NB4 (cell line): ENCODE data around the gene UBALD2.
"Not testable (repeated sequence)": the region's sequence is repeated elsewhere in the genome, so short reads cannot be mapped to it uniquely, and the experiment has no call there.

Source experiments
- DNase-seq: peaks from one replicate; pipeline ENCODE4 v3.0.0; 2010; ENCODE audit warnings: low read depth
- H3K4me3 ChIP-seq: one replicate; pipeline ENCODE4 v1.5.1; 2011; ENCODE audit warnings: mild to moderate bottlenecking, low read depth, low read length, moderate library complexity
- CTCF ChIP-seq: IDR thresholded peaks from one replicate; pipeline ENCODE4 v1.5.1; 2012; ENCODE audit warnings: low read depth, low read length
- MAX ChIP-seq: IDR thresholded peaks from 2 replicates; pipeline ENCODE4 v1.6.1; 2011; ENCODE audit warnings: low read depth, low read length
- MYC ChIP-seq: IDR thresholded peaks from 2 replicates; pipeline ENCODE4 v1.6.1; 2011; ENCODE audit warnings: low read depth, low read length
- POLR2A ChIP-seq: IDR thresholded peaks from 2 replicates; pipeline ENCODE4 v1.6.1; 2011; ENCODE audit warnings: mild to moderate bottlenecking; ENCODE audit not compliant: insufficient read length; ENCODE audit errors: extremely low read depth

The UBALD2 gene

GRCh38 chr17:76267051-76267576 is 2.0 kb downstream of the UBALD2 start:
- no peak for TF ChIP-seq POLR2A
- no peak for TF ChIP-seq MAX
- TF ChIP-seq MYC: no peak
- TF ChIP-seq CTCF: no peak
- no peak for DNase-seq
- peak overlapping the region; percentile 85 for H3K4me3 ChIP-seq

DNA sequence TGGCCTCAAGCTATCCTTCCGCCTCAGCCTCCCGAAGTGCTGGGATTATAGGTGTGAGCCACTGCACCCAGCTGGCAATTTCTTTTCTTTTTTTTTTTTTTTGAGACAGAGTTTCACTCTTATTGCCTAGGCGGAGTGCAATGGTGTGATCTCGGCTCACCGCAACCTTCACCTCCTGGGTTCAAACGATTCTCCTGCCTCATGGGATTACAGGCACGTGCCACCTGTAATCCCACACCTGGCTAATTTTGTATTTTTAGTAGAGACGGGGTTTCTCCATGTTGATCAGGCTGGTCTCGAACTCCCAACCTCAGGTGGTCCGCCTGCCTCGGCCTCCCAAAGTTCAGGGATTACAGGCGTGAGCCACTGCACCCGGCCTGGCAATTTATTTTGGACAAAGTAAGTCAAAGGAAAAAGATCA is 2.4 kb downstream of the UBALD2 start:
- peak overlapping the region; percentile 50 for H3K4me3 ChIP-seq
- not testable (repeated sequence) for DNase-seq

DNA sequence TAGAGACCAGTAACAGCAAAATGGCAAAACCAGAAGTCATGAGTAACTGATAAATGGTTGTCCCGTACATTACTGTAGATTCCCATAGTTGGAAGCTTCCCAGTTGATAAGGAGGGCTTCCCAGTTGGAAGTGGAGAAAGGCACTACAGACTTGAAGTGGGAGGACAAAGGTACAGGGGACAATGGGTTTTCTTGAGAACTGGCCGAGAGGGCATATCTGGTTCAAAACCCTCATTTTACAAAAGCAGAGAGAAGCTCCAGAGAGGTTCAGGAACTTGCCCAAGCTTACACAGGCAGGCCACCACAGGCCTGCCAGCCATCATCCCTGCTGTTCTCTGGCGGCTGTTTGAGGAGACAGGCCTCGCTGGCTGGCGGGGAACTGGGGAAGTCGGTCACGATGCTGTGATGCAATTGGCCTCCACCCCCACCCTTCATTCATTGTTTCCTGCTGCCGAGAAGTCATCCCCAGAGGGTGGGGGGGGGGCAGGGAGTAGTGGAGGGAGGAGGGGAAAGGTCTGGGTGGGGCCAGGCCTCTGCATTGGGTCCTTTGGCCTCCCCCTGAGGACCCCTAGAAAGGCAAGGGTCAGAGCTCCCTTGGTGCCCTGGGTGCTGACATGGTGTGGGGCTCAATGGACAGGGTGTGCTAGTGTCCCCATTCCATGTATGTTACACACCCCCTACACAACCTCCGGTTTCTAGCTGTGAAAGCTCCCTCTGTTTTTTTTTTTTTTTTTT is 3.0 kb downstream of the UBALD2 start:
- peak overlapping the region; percentile 50 for H3K4me3 ChIP-seq
- TF ChIP-seq MAX (peak; percentile 81), CTCF (no peak), POLR2A (peak; percentile 37), MYC (peak; percentile 94)
- peak; percentile 95 for DNase-seq

DNA sequence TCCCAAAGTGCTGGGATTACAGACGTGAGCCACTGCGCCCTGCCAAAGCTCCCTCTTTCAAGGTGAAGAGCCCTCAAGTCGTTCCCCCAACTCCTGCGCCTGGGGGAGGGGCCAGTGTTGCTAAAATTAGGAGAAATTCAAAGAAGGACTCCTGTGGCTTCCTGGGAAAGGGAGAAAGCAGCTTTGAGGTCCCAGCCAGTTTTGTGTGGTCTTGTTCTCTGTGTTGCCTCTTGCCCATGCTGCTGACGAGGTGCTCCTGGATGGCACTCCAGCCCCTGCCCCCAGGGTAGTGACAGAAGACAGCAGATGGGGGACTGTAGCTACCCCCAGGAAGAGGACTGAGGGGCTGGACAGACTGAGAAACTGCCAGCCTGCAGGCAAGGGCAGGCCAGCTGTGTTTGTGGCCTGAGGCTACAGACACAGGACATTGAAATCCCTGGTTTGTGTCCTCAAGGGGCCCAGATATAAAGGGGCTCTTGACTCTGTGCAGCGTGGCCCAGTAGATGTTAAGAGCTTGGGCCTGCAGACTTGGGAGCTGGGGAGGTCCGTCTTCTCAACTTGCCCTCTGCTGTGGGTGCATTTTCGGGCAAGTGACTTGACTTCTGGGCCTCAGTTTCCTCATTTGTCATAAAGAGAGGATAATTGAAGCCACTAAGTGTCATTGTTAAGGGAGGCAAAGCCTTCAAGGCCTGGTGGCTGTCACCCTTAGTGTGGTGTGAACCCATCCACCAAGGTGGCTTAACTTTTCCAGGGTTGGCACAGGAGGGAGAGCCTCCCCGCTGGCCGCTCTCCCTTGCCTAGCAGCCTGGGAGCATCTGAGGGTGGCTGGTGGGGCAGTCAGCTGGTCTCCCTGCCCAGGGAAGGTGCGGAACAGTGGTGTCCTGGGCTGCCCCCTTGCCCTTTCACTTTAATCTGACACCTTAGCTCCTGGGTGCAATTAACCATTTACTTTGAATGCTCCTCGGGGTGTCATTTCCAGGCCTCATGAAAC is 4.1 kb downstream of the UBALD2 start:
- no peak for TF ChIP-seq CTCF
- TF ChIP-seq MYC: no peak
- TF ChIP-seq POLR2A: no peak
- no peak for TF ChIP-seq MAX
- no peak overlapping the region for H3K4me3 ChIP-seq

GRCh38 chr17:76270127-76270592 is 5.0 kb downstream of the UBALD2 start:
- H3K4me3 ChIP-seq: no peak overlapping the region

More for the DNA sequence above, 4.1 kb downstream of the UBALD2 start:
- no peak for DNase-seq

More at GRCh38 chr17:76270127-76270592, 5.0 kb downstream of the UBALD2 start:
- no peak for DNase-seq
- TF ChIP-seq MAX: no peak
- TF ChIP-seq POLR2A: no peak
- no peak for TF ChIP-seq MYC
- TF ChIP-seq CTCF: no peak
